M059J (cell line): ENCODE data around the gene CRTAP. TPM values are rescaled to one million over a fixed set of nuclear protein-coding genes. Genes with fewer than 3 reads are reported as not detected.
"Not testable (repeated sequence)": the region's sequence is repeated elsewhere in the genome, so short reads cannot be mapped to it uniquely, and the experiment has no call there.

Experiments used
- DNase-seq: peaks from one replicate; pipeline ENCODE4 v3.0.0-alpha.2; 2012; ENCODE audit warnings: low read depth
- total RNA-seq: library from RNA; depleted of rRNA; stranded (reverse); fragments of >200 nt; shearing (Covaris generic); gene quantifications from 2 replicates; pipeline ENCODE4 v1.2.3, GENCODE V29; 2014

The CRTAP gene
- total RNA-seq, 1 experiment from 2014 or later: 301 TPM

DNA sequence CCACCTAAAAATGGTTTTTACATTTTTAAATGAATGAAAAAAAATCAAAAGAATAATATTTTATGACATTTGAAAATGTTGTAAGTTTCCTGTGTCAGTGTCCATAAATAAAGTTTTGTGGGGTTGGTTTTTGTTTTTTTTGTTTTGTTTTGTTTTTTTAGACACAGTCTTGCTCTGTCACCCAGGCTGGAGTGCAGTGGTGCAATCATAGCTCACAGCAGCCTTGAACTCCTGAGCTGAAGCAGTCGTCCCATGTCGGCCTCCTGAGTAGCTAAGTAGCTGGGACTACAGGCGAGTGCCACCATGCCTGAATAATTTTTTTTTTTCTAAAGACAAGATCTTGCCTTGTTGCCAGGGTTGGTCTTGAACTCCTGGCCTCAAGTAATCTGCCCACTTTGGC, 14.1 kb upstream of the CRTAP start:
- DNase-seq: no peak

DNA sequence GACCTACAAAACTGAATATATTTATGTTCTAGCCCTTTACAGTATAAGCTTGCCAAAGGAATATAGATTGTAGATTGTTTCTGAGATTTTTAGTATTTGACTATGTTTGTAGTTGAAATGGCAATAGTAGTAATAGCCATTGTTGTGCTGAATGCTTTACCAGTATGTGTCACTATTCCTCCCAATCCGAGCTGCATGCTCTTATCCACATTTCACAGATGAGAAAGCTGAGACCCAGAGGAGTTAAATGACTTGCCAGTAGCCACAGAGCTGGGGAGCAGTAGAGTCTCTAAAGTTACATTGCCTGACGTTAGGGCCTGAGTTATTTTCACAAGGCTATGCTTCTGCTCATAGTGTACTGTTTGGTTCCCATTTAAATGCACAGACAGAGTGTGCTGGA, 13.6 kb upstream of the CRTAP start:
- no peak for DNase-seq

GRCh38 chr3:33103034-33103433, 10.8 kb upstream of the CRTAP start:
- no peak for DNase-seq

DNA sequence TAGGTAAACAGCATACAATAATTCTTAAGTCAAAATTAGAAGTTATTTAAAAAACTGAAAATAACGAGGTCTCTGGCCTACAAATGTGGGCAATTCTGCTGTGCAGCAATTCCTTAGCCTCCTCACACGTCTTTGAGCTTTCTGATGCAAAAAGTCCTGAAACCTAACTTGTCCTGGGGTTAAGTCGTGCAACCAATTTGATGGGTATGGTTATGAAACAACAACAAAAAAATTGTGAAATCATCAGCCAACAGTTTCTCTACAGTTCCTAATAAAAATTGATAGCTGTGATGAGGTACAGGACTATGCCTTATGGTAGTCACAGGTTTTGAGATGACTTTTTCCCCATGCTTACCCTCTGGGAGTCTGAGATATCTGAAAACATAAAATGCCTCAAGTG, 10.3 kb upstream of the CRTAP start:
- no peak for DNase-seq

DNA sequence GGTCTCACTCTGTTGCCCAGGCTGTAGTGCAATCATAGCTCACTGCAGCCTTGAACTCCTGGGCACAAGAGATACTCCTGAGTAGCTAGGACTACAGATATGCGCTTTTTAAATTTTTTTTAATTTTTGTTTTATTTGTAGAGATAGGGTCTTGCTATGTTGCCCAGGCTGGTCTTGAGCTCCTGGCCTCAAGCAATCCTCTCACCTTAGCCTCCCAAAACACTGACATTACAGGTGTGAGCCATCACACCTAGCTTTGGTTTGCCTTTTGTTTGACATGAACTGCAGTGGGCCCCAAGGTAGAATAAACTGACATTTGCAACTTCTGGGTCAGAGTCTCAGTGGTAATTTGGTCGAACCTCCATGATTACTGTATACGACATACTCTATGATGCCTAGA, 9.0 kb upstream of the CRTAP start:
- no peak for DNase-seq

GRCh38 chr3:33105341-33105948, 8.4 kb upstream of the CRTAP start:
- no peak for DNase-seq

DNA sequence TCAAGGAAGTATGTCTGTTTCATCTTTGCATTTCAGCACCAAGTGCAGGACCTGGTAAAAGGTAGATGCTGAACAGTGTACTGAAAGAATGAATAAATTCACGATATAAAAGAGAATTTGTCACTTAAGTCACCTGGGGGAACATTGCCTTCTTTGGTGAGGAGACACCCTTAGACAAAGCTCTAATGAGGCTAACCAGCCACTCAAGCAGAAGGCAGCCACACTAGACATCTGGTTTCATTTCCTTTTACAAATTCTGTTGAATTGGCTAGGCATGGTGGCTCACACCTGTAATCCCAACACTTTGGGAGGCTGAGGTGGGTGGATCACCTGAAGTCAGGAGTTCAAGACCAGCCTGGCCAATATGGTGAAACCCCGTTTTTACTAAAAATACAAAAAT, 7.0 kb upstream of the CRTAP start:
- DNase-seq: not testable (repeated sequence)

DNA sequence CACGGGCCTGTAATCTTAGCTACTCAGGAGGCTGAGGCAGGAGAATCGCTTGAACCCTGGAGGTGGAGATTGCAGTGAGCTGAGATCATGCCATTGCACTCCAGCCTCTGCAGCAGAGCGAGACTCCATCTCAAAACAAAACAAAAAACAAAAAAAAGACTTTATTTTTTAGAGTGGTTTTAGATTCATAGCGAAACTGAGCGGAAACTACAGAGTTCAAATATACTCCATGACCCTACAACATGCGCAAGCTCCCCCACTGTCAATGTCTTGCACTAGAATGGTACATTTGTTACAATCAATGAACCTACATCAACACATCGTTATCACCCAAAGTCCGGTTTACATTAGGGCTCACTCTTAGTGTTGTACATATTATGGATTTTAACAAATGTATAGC, 2.2 kb upstream of the CRTAP start:
- no peak for DNase-seq

GRCh38 chr3:33114622-33115023, 809 bp downstream of the CRTAP start:
- no peak for DNase-seq

GRCh38 chr3:33115024-33115768, 1.4 kb downstream of the CRTAP start:
- DNase-seq: peak; percentile 91

- no peak for DNase-seq
Observed at GRCh38 chr3:33117461-33117860, 3.6 kb downstream of the CRTAP start.

DNA sequence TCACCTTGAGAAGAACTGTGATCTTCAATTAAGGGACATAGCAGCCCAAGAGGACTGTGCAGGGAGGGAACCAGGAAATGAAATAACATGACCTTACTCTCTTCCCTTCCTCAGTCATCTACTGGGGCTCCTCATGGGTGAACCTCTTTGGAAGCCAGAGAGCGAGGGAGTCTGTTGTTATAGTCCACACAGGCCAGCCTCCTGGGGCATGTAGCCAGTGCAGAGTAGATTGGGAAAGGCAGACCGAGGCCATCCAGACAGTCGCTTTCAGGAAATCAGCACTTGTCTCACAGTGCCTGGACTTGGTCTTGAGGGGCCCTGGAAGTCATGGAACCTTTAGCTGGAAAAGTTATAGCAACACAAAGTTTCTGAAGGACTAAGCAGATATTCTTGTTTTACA, 6.1 kb downstream of the CRTAP start:
- DNase-seq: no peak

GRCh38 chr3:33122991-33123390, 9.2 kb downstream of the CRTAP start:
- DNase-seq: no peak

GRCh38 chr3:33124638-33125037, 10.8 kb downstream of the CRTAP start:
- DNase-seq: no peak

DNA sequence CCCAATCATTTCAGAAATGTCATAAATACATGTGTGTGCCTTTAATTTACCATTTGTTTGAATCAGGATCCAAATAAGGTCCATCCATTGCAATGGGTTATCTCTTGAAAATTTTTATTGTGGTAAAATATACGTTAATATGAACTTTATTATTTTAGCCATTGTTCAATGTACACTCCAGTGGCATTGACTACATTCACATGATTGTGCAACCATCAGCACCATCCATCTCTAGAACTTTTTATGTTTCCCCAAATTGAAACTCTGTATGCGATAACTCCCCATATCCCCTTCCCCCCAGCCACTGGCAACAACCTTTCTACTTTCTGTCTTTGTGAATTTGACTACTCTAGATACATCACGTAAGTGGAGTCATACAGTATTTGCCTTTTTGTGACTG, 12.0 kb downstream of the CRTAP start:
- no peak for DNase-seq

DNA sequence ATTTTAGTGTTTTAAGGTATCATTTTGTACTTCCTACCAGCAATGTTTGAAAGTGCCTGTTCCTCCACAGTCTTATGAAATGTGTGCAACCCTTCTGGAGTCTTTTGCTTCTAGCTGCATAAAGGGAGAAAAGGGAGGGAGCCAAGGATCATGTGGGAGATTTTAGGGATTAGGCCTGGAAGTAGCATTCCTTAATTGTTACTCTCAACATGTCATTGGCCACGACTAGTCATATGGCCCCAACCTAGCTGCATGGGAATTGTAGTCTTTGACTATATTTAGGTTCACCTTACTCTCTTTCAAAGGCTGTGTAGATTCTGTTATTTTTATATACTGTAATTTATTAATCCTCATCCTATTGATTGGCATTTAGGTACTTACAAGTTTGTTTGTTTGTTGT, 14.9 kb downstream of the CRTAP start:
- no peak for DNase-seq

DNA sequence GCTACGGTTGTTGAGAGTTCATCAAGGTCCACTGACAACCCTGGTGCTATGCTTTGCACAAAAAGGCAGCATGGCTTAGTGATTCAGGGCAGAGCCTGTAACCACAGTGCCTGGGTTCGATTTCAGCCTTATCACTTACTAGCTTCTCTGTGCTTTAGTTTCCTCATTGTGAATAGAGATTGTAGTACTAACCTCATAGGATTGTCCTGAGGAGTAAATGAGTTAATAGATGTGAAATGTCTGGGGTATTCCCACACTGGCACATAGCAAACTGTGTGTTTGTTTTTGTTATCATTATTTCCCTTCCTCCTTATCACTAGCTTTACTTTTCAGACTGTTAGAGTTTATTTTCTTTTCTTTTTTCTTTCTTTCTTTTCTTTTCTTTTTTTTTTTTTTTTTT, 16.3 kb downstream of the CRTAP start:
- DNase-seq: no peak

- peak; percentile 60 for DNase-seq
Observed at GRCh38 chr3:33131331-33132018, 17.7 kb downstream of the CRTAP start.

GRCh38 chr3:33132019-33132360, 18.2 kb downstream of the CRTAP start:
- DNase-seq: no peak

DNA sequence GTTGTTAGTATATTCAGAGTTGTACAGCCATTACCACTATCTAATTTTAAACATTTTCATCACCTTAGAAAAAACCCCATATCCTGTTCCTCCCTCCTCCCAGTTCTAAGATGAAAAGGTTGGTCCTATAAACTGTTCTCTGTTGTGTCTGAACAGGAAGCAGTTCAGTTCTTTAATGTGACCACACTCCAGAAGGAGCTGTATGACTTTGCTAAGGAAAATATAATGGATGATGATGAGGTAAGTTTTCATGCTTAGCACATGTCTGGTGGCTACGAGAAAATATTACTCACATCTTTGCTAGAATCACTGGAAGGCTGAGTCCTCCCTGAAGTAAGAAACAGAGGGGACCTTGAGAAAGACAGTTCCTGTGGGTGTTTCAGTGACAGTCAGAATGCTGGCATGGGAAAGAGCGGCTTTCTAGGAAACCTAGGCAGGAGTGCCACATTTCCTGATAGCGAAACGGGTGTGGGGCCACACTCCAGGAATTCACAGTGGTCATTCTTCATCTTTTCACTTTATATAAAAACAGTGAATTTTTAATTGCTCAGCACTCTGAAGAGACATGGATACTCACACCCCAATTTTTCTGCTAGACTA, 20.3 kb downstream of the CRTAP start:
- DNase-seq: no peak

- no peak for DNase-seq
Observed at GRCh38 chr3:33137691-33138090, 23.9 kb downstream of the CRTAP start.

GRCh38 chr3:33139006-33139623, 25.3 kb downstream of the CRTAP start:
- DNase-seq: not testable (repeated sequence)
